Effector CD8-positive, alpha-beta T cell (primary cell): Measurements from ENCODE around the gene METTL23.
"Not testable (repeated sequence)": the region's sequence is repeated elsewhere in the genome, so short reads cannot be mapped to it uniquely, and the experiment has no call there.

ENCODE experiments used
- DNase-seq: peaks from one replicate; lab custom pipeline; 2025; lab: John Stamatoyannopoulos, UW

Gene METTL23

GRCh38 chr17:76713765-76714164, 12.9 kb upstream of the METTL23 start:
- DNase-seq, result no peak

DNA sequence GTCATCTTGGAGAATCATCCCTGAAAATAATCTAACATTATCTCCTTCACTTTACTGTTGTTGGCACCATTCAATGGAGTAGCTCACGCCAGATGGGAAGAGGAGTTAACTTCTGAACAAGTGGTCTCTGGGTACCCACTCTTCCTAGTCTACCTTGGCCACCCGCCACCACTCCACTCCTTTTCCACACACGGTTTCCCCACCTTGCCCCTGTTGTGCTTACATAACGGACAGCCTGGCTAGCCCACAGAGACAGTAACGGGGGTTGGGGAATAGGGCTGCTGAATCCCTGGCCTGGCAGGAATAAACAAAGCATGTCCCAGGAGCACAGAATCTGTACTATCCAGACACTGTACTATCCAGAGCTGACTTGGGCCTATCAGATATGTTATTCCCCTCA, 12.3 kb upstream of the METTL23 start:
- no peak for DNase-seq

GRCh38 chr17:76714822-76715495, 11.7 kb upstream of the METTL23 start:
- peak; percentile 76 for DNase-seq

DNA sequence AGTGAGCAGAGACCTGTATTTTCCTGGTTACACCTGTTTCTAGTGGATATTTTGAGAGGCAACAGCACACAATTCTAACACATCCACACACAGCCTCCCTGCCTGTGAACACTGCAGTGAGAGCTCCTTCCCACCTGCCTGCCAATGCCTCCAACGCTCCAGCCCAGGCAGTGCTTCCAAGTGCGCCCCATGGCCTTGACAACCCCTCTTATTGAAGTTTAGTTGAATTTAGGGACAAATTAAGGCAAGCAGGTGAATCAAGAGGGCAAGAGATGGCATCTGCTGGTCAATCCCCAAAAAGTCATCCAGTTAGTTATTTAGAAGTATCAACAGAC, 11.2 kb upstream of the METTL23 start:
- no peak for DNase-seq

DNA sequence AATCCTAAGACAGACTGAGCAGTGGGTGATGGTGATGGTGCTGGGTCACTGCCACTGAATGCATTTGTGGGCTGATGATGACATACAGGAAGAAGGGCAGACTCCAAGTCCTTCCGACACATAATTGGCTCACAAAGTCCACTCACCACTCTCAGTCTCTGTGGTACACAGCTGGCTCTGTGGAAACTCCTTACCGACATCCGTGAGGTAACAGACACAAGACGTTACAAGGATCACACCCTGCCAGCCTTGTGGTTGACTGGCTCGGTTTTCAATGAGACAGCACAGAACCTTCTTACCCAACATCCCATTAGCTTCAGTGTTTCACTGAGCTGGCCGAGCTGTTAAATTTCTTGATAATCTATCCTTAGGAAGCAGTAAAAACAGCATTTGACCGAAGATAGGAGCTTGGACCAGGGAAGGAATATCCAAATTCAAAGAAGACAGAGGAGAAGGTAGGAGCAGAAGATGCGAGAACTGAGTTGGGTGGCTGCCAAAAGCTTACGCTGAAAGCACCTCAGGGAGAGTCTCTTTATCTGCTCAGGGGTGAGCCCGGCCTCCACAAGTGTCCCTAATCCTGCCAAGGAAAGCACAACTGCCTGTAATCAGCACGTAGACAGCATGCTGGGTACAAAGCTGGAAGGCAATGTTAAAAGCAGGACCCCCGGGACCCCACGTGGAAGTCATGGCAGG, 10.3 kb upstream of the METTL23 start:
- DNase-seq, result peak; percentile 47

DNA sequence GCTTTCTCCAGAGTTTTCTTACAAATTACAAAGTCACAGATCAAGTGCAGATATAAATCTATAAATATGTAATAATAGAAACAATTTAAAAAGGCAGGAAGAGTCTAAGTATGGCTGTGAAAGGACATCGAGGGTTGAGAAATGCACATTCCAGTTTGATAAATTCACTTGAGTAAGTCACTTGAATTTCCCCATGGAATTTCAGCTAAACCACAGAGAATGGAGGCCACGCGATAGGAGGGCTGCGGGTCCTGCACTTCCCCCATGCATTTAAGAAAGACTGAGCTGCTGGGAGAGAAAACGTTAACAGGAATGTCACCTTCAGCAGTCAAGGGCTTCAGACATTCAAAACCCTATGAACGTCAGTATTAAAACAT, 9.8 kb upstream of the METTL23 start:
- DNase-seq, result no peak

- no peak for DNase-seq
These were observed 8.1 kb upstream of the METTL23 start for GRCh38 chr17:76718516-76718915.

GRCh38 chr17:76720211-76720610, 6.4 kb upstream of the METTL23 start:
- no peak for DNase-seq

- DNase-seq, result no peak
These were observed 5.7 kb upstream of the METTL23 start for GRCh38 chr17:76720941-76721340.

GRCh38 chr17:76721463-76721862, 5.2 kb upstream of the METTL23 start:
- DNase-seq, result no peak

DNA sequence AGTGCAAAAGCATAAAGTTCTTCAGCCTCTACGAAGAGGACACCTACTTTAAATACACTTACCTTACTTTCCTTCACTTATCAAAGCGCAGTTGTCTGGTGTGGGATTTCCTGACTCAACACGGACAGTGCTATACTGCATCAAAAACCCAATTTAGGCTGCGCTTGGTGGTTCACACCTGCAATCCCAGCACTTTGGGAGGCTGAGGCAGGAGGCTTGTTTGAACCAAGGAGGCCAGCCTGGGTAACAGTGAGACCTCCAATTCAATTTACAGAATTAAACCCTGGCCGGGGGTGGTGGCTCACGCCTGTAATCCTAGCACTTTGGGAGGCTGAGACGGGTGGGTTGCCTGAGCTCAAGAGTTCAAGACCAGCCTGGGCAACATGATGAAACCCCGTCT, 4.4 kb upstream of the METTL23 start:
- DNase-seq, result no peak

GRCh38 chr17:76722977-76723376, 3.7 kb upstream of the METTL23 start:
- DNase-seq, result not testable (repeated sequence)

- no peak for DNase-seq
These were observed 2.8 kb upstream of the METTL23 start for GRCh38 chr17:76723812-76724211.

GRCh38 chr17:76725580-76726230, 934 bp upstream of the METTL23 start:
- peak; percentile 52 for DNase-seq

DNA sequence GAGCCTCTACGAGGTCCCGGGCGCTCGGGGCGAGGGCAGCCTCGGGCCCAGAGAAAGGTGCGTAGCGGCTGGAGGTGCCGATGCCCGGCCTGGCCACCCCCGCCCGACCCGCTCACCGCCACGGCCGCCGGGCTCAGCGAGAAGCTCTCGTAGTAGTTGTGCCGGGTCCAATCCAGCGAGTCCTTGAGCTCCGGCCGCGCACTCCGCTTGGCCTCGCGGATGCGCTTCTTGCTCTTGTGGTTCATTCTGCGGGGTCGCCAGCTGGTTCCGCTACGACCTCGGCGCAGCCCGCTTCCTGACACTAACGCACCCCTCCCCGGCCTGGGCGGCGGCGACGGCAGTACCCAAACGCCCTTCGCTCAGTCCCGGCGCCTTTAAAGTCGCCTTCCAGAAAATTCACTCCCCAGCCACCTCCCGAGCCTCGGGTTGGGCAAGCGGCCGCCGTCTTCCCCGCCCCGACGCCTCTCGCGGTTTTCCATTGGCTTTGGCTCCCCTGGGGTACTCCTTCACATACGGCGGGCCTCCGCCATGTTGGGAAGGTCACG, 336 bp upstream of the METTL23 start, which contains the start of gene JMJD6:
Gene JMJD6 (minus strand): TSS at position 376 of the 545 bp plus-strand sequence. CDS start 131 bp downstream, at position 245.
- DNase-seq, result peak; percentile 89

- DNase-seq, result no peak
These were observed 1.3 kb downstream of the METTL23 start for GRCh38 chr17:76727745-76728456.

GRCh38 chr17:76731800-76732733, 5.4 kb downstream of the METTL23 start:
- DNase-seq, result not testable (repeated sequence)

DNA sequence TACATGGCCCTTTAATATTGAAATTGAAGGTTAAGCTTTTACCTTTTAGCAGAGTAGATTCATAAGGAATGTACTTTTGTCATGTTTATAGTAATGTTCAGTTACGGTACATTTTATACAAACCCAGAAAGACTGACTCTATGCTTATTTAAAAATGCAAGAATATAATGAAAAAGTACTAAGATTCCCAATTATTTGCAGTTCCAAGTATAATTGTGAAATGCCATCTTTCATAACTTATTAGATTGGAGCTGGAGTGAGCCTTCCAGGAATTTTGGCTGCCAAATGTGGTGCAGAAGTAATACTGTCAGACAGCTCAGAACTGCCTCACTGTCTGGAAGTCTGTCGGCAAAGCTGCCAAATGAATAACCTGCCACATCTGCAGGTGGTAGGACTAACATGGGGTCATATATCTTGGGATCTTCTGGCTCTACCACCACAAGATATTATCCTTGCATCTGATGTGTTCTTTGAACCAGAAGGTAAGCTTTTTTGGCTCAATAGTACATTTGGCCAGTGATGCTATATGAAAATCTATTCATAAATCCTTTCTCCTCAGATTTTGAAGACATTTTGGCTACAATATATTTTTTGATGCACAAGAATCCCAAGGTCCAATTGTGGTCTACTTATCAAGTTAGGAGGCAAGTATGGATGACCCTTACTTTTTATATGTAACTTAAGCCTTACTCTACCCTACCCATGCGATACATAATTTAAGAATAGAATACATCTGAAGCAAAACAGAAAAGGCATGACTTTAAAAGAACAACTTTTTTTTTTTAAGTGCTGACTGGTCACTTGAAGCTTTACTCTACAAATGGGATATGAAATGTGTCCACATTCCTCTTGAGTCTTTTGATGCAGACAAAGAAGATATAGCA, 6.3 kb downstream of the METTL23 start:
- DNase-seq, result no peak

GRCh38 chr17:76733618-76733957, 6.9 kb downstream of the METTL23 start:
- no peak for DNase-seq
